Neural cell (in vitro differentiated cells): Measurements from ENCODE around the gene TMEM232. TPM values are rescaled to one million over a fixed set of nuclear protein-coding genes. Genes with fewer than 3 reads are reported as not detected.

Source experiments
- H2AFZ ChIP-seq: fragments of 200-600, 300-800 bp; sonication (generic), shearing (Covaris generic); 2 replicates; pipeline ENCODE4 v1.6.0; 2014; ENCODE audit warnings: low read depth, mild to moderate bottlenecking, antibody characterized with exemption, low read length, moderate library complexity
- H3F3A ChIP-seq: fragments of 200-600 bp; shearing (Covaris generic); 2 replicates; pipeline ENCODE4 v1.6.1; 2016; ENCODE audit warnings: mild to moderate bottlenecking, moderate library complexity, mixed read lengths, antibody characterized with exemption, low read length; ENCODE audit not compliant: insufficient read depth, poor library complexity, severe bottlenecking
- H3K27ac ChIP-seq: fragments of 200-600, 300-800 bp; sonication (generic), shearing (Covaris generic); 2 replicates; pipeline ENCODE4 v1.5.1; 2014; ENCODE audit warnings: mild to moderate bottlenecking, low read length, moderate library complexity
- H3K27me3 ChIP-seq: fragments of 300-800, 200-600 bp; sonication (generic), shearing (Covaris generic); 2 replicates; pipeline ENCODE4 v1.6.0; 2014; ENCODE audit warnings: mild to moderate bottlenecking, low read depth, low read length, moderate library complexity; ENCODE audit not compliant: insufficient read depth
- H3K36me3 ChIP-seq: fragments of 300-800, 200-600 bp; sonication (generic), shearing (Covaris generic); 2 replicates; pipeline ENCODE4 v1.5.1; 2014; ENCODE audit warnings: mild to moderate bottlenecking, antibody characterized with exemption, low read length, moderate library complexity; ENCODE audit not compliant: insufficient read depth
- H3K4me2 ChIP-seq: fragments of 300-800, 200-600 bp; sonication (generic), shearing (Covaris generic); 2 replicates; pipeline ENCODE4 v1.6.0; 2014; ENCODE audit warnings: mild to moderate bottlenecking, low read length
- H3K4me3 ChIP-seq: fragments of 300-800, 200-600 bp; sonication (generic), shearing (Covaris generic); 2 replicates; pipeline ENCODE4 v1.5.1; 2014; ENCODE audit warnings: mild to moderate bottlenecking, low read length, moderate library complexity
- H3K79me2 ChIP-seq: fragments of 200-600 bp; shearing (Covaris generic); replicated peaks from 2 replicates; pipeline ENCODE4 v1.6.0; 2014; ENCODE audit warnings: mild to moderate bottlenecking, low read length, moderate library complexity; ENCODE audit not compliant: insufficient read depth
- H3K9ac ChIP-seq: fragments of 300-800, 200-600 bp; sonication (generic), shearing (Covaris generic); 2 replicates; pipeline ENCODE4 v1.6.1; 2016; ENCODE audit warnings: mild to moderate bottlenecking, low read length, mixed read lengths
- H3K9me2 ChIP-seq: fragments of 200-600 bp; shearing (Covaris generic); 2 replicates; pipeline ENCODE4 v1.6.1; 2016; ENCODE audit warnings: mild to moderate bottlenecking, low read length, mixed read lengths; ENCODE audit not compliant: insufficient read depth
- H3K9me3 ChIP-seq: fragments of 200-600, 300-800 bp; sonication (generic), shearing (Covaris generic); 2 replicates; pipeline ENCODE4 v1.6.1; 2016; ENCODE audit warnings: mild to moderate bottlenecking, mixed run types, low read length, moderate library complexity, mixed read lengths
- H4K20me1 ChIP-seq: fragments of 200-600 bp; shearing (Covaris generic); 2 replicates; pipeline ENCODE4 v1.6.1; 2016; ENCODE audit warnings: mild to moderate bottlenecking, mixed run types; ENCODE audit not compliant: insufficient read depth
- CTCF ChIP-seq: fragments of 450-650 bp; IDR thresholded peaks from 2 replicates; pipeline ENCODE4 v1.5.1; 2014; ENCODE audit warnings: antibody characterized with exemption, mild to moderate bottlenecking, moderate library complexity; ENCODE audit not compliant: poor library complexity, severe bottlenecking
- EP300 ChIP-seq: fragments of 450-650 bp; conservative IDR thresholded peaks from 2 replicates; pipeline ENCODE4 v1.6.1; 2014; ENCODE audit warnings: antibody characterized with exemption, mild to moderate bottlenecking, moderate library complexity; ENCODE audit not compliant: poor library complexity, severe bottlenecking
- EZH2 ChIP-seq: fragments of 200-600, 300-800 bp; shearing (Covaris generic), sonication (generic); IDR thresholded peaks from 2 replicates; pipeline ENCODE4 v1.6.1; 2014; ENCODE audit warnings: antibody characterized with exemption, low read length, borderline replicate concordance, mild to moderate bottlenecking; ENCODE audit not compliant: insufficient read depth, poor library complexity, severe bottlenecking
- MXI1 ChIP-seq: fragments of 450-650 bp; conservative IDR thresholded peaks from 2 replicates; pipeline ENCODE4 v1.6.1; 2014; ENCODE audit warnings: antibody characterized with exemption, mild to moderate bottlenecking; ENCODE audit not compliant: poor library complexity, severe bottlenecking
- POLR2AphosphoS5 ChIP-seq: IDR thresholded peaks from 2 replicates; pipeline ENCODE4 v1.6.1; 2012
- RAD21 ChIP-seq: fragments of 450-650 bp; conservative IDR thresholded peaks from 2 replicates; pipeline ENCODE4 v1.6.1; 2014; ENCODE audit warnings: antibody characterized with exemption, mild to moderate bottlenecking, moderate library complexity
- REST ChIP-seq: IDR thresholded peaks from 2 replicates; pipeline ENCODE4 v1.6.1; 2012; ENCODE audit warnings: borderline replicate concordance
- SMC3 ChIP-seq: fragments of 450-650 bp; conservative IDR thresholded peaks from 2 replicates; pipeline ENCODE4 v1.6.1; 2014; ENCODE audit warnings: antibody characterized with exemption, mild to moderate bottlenecking, moderate library complexity; ENCODE audit not compliant: poor library complexity
- TAF1 ChIP-seq: IDR thresholded peaks from 2 replicates; pipeline ENCODE4 v1.6.1; 2012; ENCODE audit warnings: low read depth
- polyA plus RNA-seq: library from polyadenylated mRNA; depleted of rRNA; stranded (reverse); fragments of >200 nt; gene quantifications from 2 replicates; pipeline ENCODE4 v1.2.3, GENCODE V29; 2014

Gene TMEM232
- polyA plus RNA-seq, 1 donor from 2014 or later = 7.4 TPM

DNA sequence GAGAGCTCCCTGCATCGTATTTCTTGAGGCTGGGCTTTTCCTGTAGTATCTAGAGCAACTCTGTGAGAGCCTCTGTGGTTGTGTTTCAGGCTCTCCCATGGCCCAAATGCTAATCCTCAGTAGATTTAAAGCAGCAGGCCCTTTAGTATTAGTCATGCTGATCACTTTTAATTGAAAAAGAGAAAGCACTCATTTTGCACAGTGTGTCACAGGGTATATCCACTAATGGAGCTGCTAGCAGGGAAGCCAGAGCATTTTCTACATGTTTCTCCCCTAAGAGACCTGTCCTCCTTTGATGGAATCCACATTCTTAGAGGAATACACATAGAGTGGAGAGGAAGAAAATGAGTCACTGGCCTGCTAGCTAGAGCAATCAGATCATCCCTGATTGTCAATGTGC, 348.5 kb downstream of the TMEM232 start:
- H3K27ac ChIP-seq = no peak overlapping the region
- H3K9ac ChIP-seq = no peak overlapping the region

DNA sequence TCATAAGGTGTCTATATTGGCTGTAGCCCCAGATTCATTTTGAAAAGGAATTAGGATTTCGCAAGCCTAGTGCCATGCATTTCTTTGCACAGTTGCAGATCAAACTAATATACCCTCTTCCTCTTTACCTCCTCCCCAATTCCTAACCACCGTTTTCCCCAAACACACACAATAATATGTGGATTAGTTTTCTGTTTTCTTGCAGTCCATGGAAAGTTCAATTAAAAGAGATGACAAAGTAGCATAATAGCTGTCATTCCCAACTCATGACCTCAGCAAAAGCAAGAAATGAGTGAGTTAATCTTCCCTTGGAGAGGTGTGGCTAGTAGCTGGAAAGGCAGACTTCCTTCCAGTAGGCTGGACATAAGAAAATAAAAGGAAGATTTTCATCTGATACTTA, 349.1 kb downstream of the TMEM232 start:
- H3K4me2 ChIP-seq = no peak overlapping the region
- H3K4me3 ChIP-seq = no peak overlapping the region
- H4K20me1 ChIP-seq = no peaks in the 10 kb centered on the region
- H3K27ac ChIP-seq = no peak overlapping the region
- H3K79me2 ChIP-seq = no peaks in the 10 kb centered on the region
- no peaks in the 10 kb centered on the region for H3K36me3 ChIP-seq
- H3K9ac ChIP-seq = no peak overlapping the region
- H3F3A ChIP-seq = no peaks in the 10 kb centered on the region
- H3K27me3 ChIP-seq = no peaks in the 10 kb centered on the region
- TF ChIP-seq REST (no peak), MXI1 (no peak), EZH2 (no peak), CTCF (no peak), SMC3 (no peak)
- no peaks in the 10 kb centered on the region for H3K9me2 ChIP-seq
- no peak overlapping the region for H2AFZ ChIP-seq
- no peaks in the 10 kb centered on the region for H3K9me3 ChIP-seq

More for the DNA sequence above, 348.5 kb downstream of the TMEM232 start:
- H3K9me2 ChIP-seq = no peaks in the 10 kb centered on the region
- H3K4me2 ChIP-seq = no peak overlapping the region
- H3K27me3 ChIP-seq = no peaks in the 10 kb centered on the region
- H3K36me3 ChIP-seq = no peaks in the 10 kb centered on the region
- H2AFZ ChIP-seq = no peak overlapping the region
- H3K4me3 ChIP-seq = no peak overlapping the region
- H3K9me3 ChIP-seq = no peaks in the 10 kb centered on the region
- H3K79me2 ChIP-seq = no peaks in the 10 kb centered on the region
- H4K20me1 ChIP-seq = no peaks in the 10 kb centered on the region
- no peaks in the 10 kb centered on the region for H3F3A ChIP-seq
- no peak for TF ChIP-seq POLR2AphosphoS5
- no peak for TF ChIP-seq MXI1
- TF ChIP-seq EP300 = no peak
- TF ChIP-seq SMC3 = no peak
- no peak for TF ChIP-seq CTCF
- TF ChIP-seq RAD21 = no peak
- TF ChIP-seq EZH2 = no peak
- no peak for TF ChIP-seq REST
- TF ChIP-seq TAF1 = no peak
